T-cell (primary cell): ENCODE data around the gene GK. TPM values are rescaled to one million over a fixed set of nuclear protein-coding genes. Genes with fewer than 3 reads are reported as not detected.

ENCODE experiments used
- ATAC-seq, 4 experiments: fragments of 200-7000 bp in 3 of 4; fragments of 150-1000 bp in 1 of 4; cut with Tn5 transposase; replicated peaks in 1 of 4; 1 replicate in 3 of 4; 2 replicates in 1 of 4; pipeline ENCODE4 v1.10.0; 2021; ENCODE audit warnings: moderate library complexity in 3 of 4, mild to moderate bottlenecking in 2 of 4, moderate number of reproducible peaks in 1 of 4
- CTCF ChIA-PET, 2 donors: fragments of 300-600 bp; sonication (Branson Sonifier 250); formaldehyde crosslinking; loops; one replicate each; lab custom pipeline; 2022; ENCODE audit warnings: antibody characterized with exemption in 2 of 2; lab: Charles Lee
- POLR2A ChIA-PET, 2 donors: fragments of 300-600 bp; sonication (Branson Sonifier 250); formaldehyde crosslinking; loops; one replicate each; lab custom pipeline; 2022; ENCODE audit warnings: antibody characterized with exemption in 2 of 2; lab: Charles Lee
- DNase-seq, 35 experiments: peaks; one replicate each; pipeline versions ENCODE4 v3.0.0 to v3.0.0-alpha.2; 2013 to 2023
- H3K27ac ChIP-seq: one replicate; pipeline ENCODE4 v1.5.1; 2013; ENCODE audit warnings: low read length
- H3K27me3 ChIP-seq, 2 experiments: replicated peaks in 1 of 2; 1 replicate in 1 of 2; 2 replicates in 1 of 2; pipeline versions ENCODE4 v1.6.1 to v1.7.0; 2013; ENCODE audit warnings: low read length in 1 of 2, mixed read lengths in 1 of 2; ENCODE audit not compliant: control insufficient read depth in 2 of 2, insufficient read depth in 2 of 2; ENCODE audit errors: extremely low read depth in 1 of 2
- H3K36me3 ChIP-seq, 2 donors: 1 replicate in 1 of 2; 2 replicates in 1 of 2; pipeline versions ENCODE4 v1.6.1 to v1.7.0; 2013; ENCODE audit warnings: low read length in 1 of 2; ENCODE audit not compliant: control insufficient read depth in 2 of 2, insufficient read depth in 1 of 2; ENCODE audit errors: extremely low read depth in 1 of 2
- H3K4me1 ChIP-seq, 2 experiments: 1 replicate in 1 of 2; 2 replicates in 1 of 2; pipeline versions ENCODE4 v1.6.1 to v1.7.0; 2013; ENCODE audit warnings: low read length in 2 of 2, mixed read lengths in 1 of 2; ENCODE audit not compliant: insufficient read depth in 2 of 2, control insufficient read depth in 1 of 2; ENCODE audit errors: extremely low read depth in 1 of 2
- H3K4me3 ChIP-seq, 2 donors: 1 replicate in 1 of 2; 2 replicates in 1 of 2; pipeline versions ENCODE4 v1.5.1 to v1.7.0; 2013; ENCODE audit warnings: mild to moderate bottlenecking in 2 of 2, low read length in 1 of 2, moderate library complexity in 1 of 2; ENCODE audit not compliant: control insufficient read depth in 1 of 2; ENCODE audit errors: extremely low read depth in 1 of 2
- H3K9me3 ChIP-seq: 2 replicates; pipeline ENCODE4 v1.7.0; 2013
- H3K27ac Mint-ChIP-seq, 2 donors: one replicate each; pipeline ENCODE4 v1.8.0; 2020 to 2021; ENCODE audit warnings: mild to moderate bottlenecking in 2 of 2, mixed read lengths in 2 of 2
- H3K27me3 Mint-ChIP-seq, 2 donors: one replicate each; pipeline ENCODE4 v1.8.0; 2021 to 2022; ENCODE audit warnings: mixed read lengths in 2 of 2
- H3K36me3 Mint-ChIP-seq: one replicate; pipeline ENCODE4 v1.8.0; 2021; ENCODE audit warnings: mixed read lengths
- H3K4me1 Mint-ChIP-seq, 3 donors: one replicate each; pipeline ENCODE4 v1.8.0; 2020 to 2022; ENCODE audit warnings: mixed read lengths in 3 of 3, mild to moderate bottlenecking in 1 of 3
- H3K4me3 Mint-ChIP-seq, 3 donors: one replicate each; pipeline ENCODE4 v1.8.0; 2020 to 2022; ENCODE audit warnings: mild to moderate bottlenecking in 3 of 3, mixed read lengths in 3 of 3, moderate library complexity in 3 of 3
- H3K9me3 Mint-ChIP-seq, 3 donors: one replicate each; pipeline ENCODE4 v1.8.0; 2020 to 2022; ENCODE audit warnings: mixed read lengths in 3 of 3
- WGBS: methylation state at CpG from one replicate; pipeline ENCODE4 v1.1.5; 2013; ENCODE audit warnings: missing lambda C conversion rate; ENCODE audit not compliant: insufficient coverage; 5-methylcytosine and 5-hydroxymethylcytosine counted together
- total RNA-seq, 35 experiments: library from RNA in 6 of 35; stranded (reverse) in 6 of 35; fragments of 120-200 nt in 1 of 35; gene quantifications; one replicate each; pipeline versions ENCODE4 v1.2.1 to v1.2.4 and lab custom pipeline; 2013 to 2026

GK gene
- total RNA-seq, 5 donors from 2014 or later (not counting 1 experiment from before 2014, with no cell fraction given), result 3.1 to 6.8 (median 5.3) TPM

DNA sequence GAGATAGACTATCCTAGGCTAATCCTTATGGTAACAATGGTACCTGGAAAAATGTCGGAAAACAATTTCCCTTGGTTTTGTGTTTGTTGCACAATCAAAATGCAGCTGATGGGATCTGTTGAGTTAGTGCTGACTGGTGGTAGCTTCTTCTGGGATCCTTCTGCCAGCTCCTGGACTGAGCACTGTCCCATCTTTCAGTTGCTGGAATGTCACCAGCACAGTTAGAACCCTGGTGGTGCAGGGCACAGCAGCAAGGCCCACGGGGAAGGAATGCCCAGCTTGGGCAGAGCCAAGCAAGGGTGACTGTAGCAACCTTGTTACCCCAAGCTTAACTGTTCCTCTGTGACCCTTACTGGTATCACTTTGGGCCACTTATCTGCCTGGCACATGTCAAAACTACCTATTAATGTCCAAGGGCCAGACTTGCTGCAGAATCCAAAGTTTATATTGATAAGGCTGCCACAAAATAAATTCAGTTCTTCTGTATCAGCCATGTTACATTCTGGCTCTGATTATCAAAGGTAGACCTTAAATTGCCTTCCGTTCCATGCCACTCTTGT, 53.1 kb downstream of the GK start:
- H3K4me1 ChIP-seq, result no peaks in the 10 kb centered on the region
- no peak overlapping the region for H3K4me3 Mint-ChIP-seq
- H3K4me1 Mint-ChIP-seq, result no peaks in the 10 kb centered on the region
- ChIA-PET CTCF (interaction anchor here in 1 of 2 donors (0.6 kb wide), 1 partner anchor 139 kb away, joined by 3 read pairs; no protein-coding TSS in a partner anchor), POLR2A (no interaction called here)
- no peak overlapping the region for H3K4me3 ChIP-seq
- no peaks in the 10 kb centered on the region for H3K9me3 ChIP-seq
- no peaks in the 10 kb centered on the region for H3K9me3 Mint-ChIP-seq
- peaks cover 18% of the 10 kb centered on the region for H3K36me3 Mint-ChIP-seq
- no peak overlapping the region for H3K27ac Mint-ChIP-seq
- 100% methylated on average over 1 of the region's 3 CpGs for WGBS
- DNase-seq, result no peak
- no peak overlapping the region for H3K27ac ChIP-seq
- H3K27me3 Mint-ChIP-seq, result no peaks in the 10 kb centered on the region
- no peak for ATAC-seq
- no peaks in the 10 kb centered on the region for H3K27me3 ChIP-seq
- peaks cover 0 to 3% of the 10 kb centered on the region in 2 donors for H3K36me3 ChIP-seq

DNA sequence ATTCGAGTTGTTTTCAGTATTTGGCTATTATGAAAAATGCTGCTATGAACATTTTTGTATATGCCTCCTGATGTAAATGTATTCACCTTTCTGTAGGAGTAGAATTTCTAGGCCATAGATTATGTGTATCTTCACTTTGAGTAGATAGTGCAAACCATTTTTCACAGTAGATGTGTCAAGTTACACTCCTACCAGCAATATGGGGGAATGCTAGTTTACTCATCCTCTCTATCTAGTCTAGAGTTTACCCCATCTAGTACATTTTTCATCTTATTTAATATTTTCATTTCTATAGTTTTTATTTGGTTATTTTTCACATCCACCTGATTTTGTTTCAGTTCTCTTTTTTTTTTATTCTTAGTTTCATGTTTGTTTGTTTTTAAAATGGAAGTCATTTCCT, 59.0 kb downstream of the GK start:
- ATAC-seq, result no peak
- DNase-seq, result no peak
- ChIA-PET CTCF (interaction anchor here (0.6 to 0.7 kb wide), 5 partner anchors 39 to 629 kb away, joined by 4 to 7 read pairs (median 5); no protein-coding TSS in a partner anchor), POLR2A (interaction anchor here in 1 of 2 donors (0.6 kb wide), 1 partner anchor 25 kb away, joined by 5 read pairs; no protein-coding TSS in a partner anchor)
- H3K27ac ChIP-seq, result no peak overlapping the region
- H3K36me3 Mint-ChIP-seq, result peaks cover 7% of the 10 kb centered on the region
- no peak overlapping the region for H3K4me3 Mint-ChIP-seq
- H3K27me3 Mint-ChIP-seq, result peaks cover 0 to 4% of the 10 kb centered on the region in 2 donors
- no CpG with 5 or more reads among the region's 1 CpG for WGBS
- peaks cover 0 to 3% of the 10 kb centered on the region in 2 donors for H3K36me3 ChIP-seq
- peaks cover 2% of the 10 kb centered on the region in 2 experiments for H3K4me1 ChIP-seq
- H3K9me3 ChIP-seq, result no peaks in the 10 kb centered on the region
- peaks cover 0 to 12% (median 8%) of the 10 kb centered on the region in 3 donors for H3K4me1 Mint-ChIP-seq
- no peaks in the 10 kb centered on the region for H3K27me3 ChIP-seq
- H3K9me3 Mint-ChIP-seq, result no peaks in the 10 kb centered on the region
- no peak overlapping the region for H3K27ac Mint-ChIP-seq
- no peak overlapping the region for H3K4me3 ChIP-seq

DNA sequence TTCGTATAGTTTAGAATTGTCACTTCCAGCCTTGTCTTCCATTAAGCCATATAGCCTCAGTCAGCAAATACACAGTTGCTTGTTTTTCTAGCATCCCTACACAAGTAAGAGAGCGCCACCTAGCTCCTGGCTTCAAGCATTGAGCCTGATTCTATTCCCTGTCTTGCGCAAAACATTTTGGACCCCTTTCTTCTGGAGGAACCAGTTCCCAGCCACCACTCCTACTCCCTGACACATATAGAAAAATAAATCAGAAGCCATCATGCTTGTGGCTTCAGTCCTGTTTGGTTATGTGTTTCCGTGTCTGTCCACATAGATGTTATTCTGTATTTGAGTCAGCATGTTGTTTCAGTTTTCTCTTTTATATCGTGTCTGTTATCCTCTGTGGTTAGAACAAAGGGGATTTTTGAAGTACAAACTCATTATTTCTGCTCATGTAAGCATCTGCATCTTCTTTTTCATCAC, 59.9 kb downstream of the GK start:
- H3K9me3 ChIP-seq, result no peaks in the 10 kb centered on the region
- Mint-ChIP-seq H3K27me3 (peaks cover 0 to 4% of the 10 kb centered on the region in 2 donors), H3K4me3 (peak overlapping the region in 1 of 3 donors; percentile 25), H3K36me3 (peaks cover 10% of the 10 kb centered on the region), H3K4me1 (peaks cover 0 to 12% (median 8%) of the 10 kb centered on the region in 3 donors), H3K9me3 (no peaks in the 10 kb centered on the region), H3K27ac (no peak overlapping the region)
- POLR2A ChIA-PET, result no interaction called here
- CTCF ChIA-PET, result interaction anchor here (0.9 to 1.5 kb wide), 3 partner anchors 63 to 142 kb away, joined by 3 to 8 read pairs (median 3); no protein-coding TSS in a partner anchor
- WGBS, result no CpG with 5 or more reads among the region's 5 CpGs
- no peak overlapping the region for H3K4me3 ChIP-seq
- peaks cover 0 to 3% of the 10 kb centered on the region in 2 donors for H3K36me3 ChIP-seq
- H3K27ac ChIP-seq, result no peak overlapping the region
- H3K4me1 ChIP-seq, result peaks cover 2% of the 10 kb centered on the region in 2 experiments
- DNase-seq (peak in 29 of 35 experiments; percentile 3 to 54 (median 22)), ATAC-seq (peak in 2 of 4 experiments; percentile 20 to 54)
- no peaks in the 10 kb centered on the region for H3K27me3 ChIP-seq

DNA sequence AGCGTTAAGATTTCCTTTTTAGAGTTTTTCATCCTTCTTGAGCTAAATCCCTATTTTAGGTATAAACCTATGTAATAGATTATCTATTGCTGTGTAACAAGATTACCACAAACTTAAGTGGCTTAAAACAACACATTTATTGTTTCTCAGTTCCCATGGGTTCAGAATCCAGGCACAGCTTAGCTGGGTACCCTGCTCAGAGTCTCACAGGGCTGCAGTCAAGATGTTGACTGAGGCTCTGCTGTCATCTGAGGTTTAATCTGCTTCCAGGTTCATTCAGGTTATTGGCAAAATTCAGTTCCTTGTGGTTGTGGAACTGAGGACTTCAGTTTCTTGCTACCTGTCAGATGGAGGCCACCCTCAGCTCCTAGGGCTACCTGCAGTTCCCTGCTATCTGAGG, 60.9 kb downstream of the GK start:
- H3K27me3 ChIP-seq, result no peaks in the 10 kb centered on the region
- peaks cover 2% of the 10 kb centered on the region in 2 experiments for H3K4me1 ChIP-seq
- Mint-ChIP-seq H3K27ac (no peak overlapping the region), H3K27me3 (peaks cover 0 to 4% of the 10 kb centered on the region in 2 donors), H3K4me3 (no peak overlapping the region), H3K4me1 (peaks cover 0 to 12% (median 8%) of the 10 kb centered on the region in 3 donors), H3K36me3 (peaks cover 10% of the 10 kb centered on the region), H3K9me3 (no peaks in the 10 kb centered on the region)
- H3K27ac ChIP-seq, result no peak overlapping the region
- peaks cover 0 to 2% of the 10 kb centered on the region in 2 donors for H3K36me3 ChIP-seq
- no peaks in the 10 kb centered on the region for H3K9me3 ChIP-seq
- CTCF ChIA-PET, result interaction anchor here (0.6 to 1.5 kb wide), 6 partner anchors 23 to 157 kb away, joined by 3 to 10 read pairs (median 3); no protein-coding TSS in a partner anchor
- DNase-seq, result no peak
- H3K4me3 ChIP-seq, result no peak overlapping the region
- no CpG with 5 or more reads among the region's 1 CpG for WGBS
- POLR2A ChIA-PET, result no interaction called here
- ATAC-seq, result no peak

DNA sequence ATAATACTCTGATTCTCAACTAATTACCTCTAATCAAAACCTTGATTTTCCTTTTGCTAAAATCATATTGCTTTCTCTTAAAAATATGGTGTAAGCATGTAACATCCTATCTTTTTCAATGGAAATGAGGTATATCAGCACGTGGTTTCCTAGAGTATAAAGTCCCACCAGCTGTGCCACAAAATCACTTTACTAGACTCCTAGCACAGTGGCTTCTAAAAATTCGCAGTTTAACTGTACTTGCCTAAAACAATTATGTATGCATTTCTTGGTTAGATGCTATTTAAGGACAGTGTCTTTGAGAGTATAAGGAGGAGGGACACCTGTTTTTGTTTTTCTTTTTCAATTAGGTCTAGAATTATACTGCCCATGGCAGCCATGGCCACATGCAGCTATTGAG, 62.8 kb downstream of the GK start:
- H3K4me3 Mint-ChIP-seq, result no peak overlapping the region
- no peak overlapping the region for H3K27ac Mint-ChIP-seq
- POLR2A ChIA-PET, result no interaction called here
- Histone ChIP-seq H3K4me1 (peaks cover 2% of the 10 kb centered on the region in 2 experiments), H3K27me3 (no peaks in the 10 kb centered on the region), H3K9me3 (no peaks in the 10 kb centered on the region), H3K27ac (no peak overlapping the region), H3K36me3 (no peaks in the 10 kb centered on the region), H3K4me3 (no peak overlapping the region)
- H3K27me3 Mint-ChIP-seq, result peaks cover 0 to 4% of the 10 kb centered on the region in 2 donors
- WGBS, result no CpG with 5 or more reads among the region's 2 CpGs
- DNase-seq (no peak), ATAC-seq (no peak)
- no peaks in the 10 kb centered on the region for H3K9me3 Mint-ChIP-seq
- peaks cover 0 to 12% (median 8%) of the 10 kb centered on the region in 3 donors for H3K4me1 Mint-ChIP-seq
- peaks cover 15% of the 10 kb centered on the region for H3K36me3 Mint-ChIP-seq
- CTCF ChIA-PET, result no interaction called here

DNA sequence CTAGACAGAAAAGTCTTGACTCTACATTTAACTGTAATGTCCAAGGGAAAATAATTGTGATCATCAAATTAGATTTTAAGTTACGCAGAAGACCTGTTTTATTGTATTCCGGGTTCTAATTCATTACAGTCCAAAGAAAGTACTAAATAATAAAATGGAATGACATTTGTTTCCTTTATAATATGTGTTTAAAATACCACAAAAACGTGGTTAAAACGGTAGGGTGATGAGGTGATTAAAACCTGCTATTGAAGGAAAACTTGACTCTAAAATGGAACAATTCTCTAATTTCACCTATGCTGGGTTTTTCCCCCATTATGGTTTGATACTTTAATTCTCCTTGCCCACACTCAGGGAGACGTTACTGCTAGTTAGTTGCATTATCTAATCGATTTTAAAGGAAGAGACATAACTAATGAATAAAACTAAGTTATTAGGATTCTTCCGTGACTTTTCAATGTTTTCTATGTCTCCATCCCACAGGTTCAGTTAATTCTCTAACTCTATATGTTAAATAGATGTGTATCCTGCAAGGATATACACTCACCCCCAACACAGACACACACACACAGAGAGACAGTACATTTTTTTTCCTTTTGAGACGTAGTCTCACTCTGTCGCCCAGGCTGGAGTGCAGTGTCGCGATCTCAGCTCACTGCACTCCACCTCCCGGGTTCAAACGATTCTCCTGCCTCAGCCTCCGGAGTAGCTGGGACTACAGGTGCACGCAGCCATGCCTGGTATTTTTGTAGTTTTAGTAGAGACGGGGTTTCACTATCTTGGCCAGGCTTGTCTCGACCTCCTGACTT, 80.8 kb downstream of the GK start:
- no peak overlapping the region for H3K27ac Mint-ChIP-seq
- POLR2A ChIA-PET, result no interaction called here
- Histone ChIP-seq H3K4me3 (no peak overlapping the region), H3K27ac (no peak overlapping the region), H3K4me1 (no peaks in the 10 kb centered on the region), H3K36me3 (no peaks in the 10 kb centered on the region), H3K27me3 (no peaks in the 10 kb centered on the region), H3K9me3 (no peaks in the 10 kb centered on the region)
- H3K27me3 Mint-ChIP-seq, result no peaks in the 10 kb centered on the region
- no peak for DNase-seq
- ATAC-seq, result no peak
- no peak overlapping the region for H3K4me3 Mint-ChIP-seq
- H3K9me3 Mint-ChIP-seq, result no peaks in the 10 kb centered on the region
- CTCF ChIA-PET, result interaction anchor here (0.6 to 1.7 kb wide), 2 partner anchors 10 to 924 kb away, joined by 3 read pairs; no protein-coding TSS in a partner anchor
- no CpG with 5 or more reads among the region's 17 CpGs for WGBS
- peaks cover 0 to 2% (median 0%) of the 10 kb centered on the region in 3 donors for H3K4me1 Mint-ChIP-seq
- H3K36me3 Mint-ChIP-seq, result peaks cover 3% of the 10 kb centered on the region
